Activated B cell treated with CpG ODN at 0.5 μM for 24 hours (primary cell): ENCODE data around the gene ASB11. TPM values are rescaled to one million over a fixed set of nuclear protein-coding genes. Genes with fewer than 3 reads are reported as not detected.

Source experiments
- ATAC-seq: fragments of 200-7000 bp; cut with Tn5 transposase; one replicate; pipeline ENCODE4 v1.10.0; 2021; ENCODE audit warnings: low read depth, mild to moderate bottlenecking, moderate library complexity
- CTCF ChIA-PET: fragments of 350-600 bp; sonication (Branson Sonifier 250); formaldehyde crosslinking; loops from one replicate; lab custom pipeline; 2021; ENCODE audit warnings: antibody characterized with exemption; lab: Charles Lee
- POLR2A ChIA-PET: fragments of 350-600 bp; sonication (Branson Sonifier 250); formaldehyde crosslinking; loops from one replicate; lab custom pipeline; 2021; ENCODE audit warnings: antibody characterized with exemption; lab: Charles Lee
- DNase-seq: peaks from one replicate; pipeline ENCODE4 v3.0.0; 2022
- H3K27ac Mint-ChIP-seq: one replicate; pipeline ENCODE4 v1.8.0; 2020; ENCODE audit warnings: mixed read lengths
- H3K27me3 Mint-ChIP-seq: one replicate; pipeline ENCODE4 v1.8.0; 2021; ENCODE audit warnings: mixed read lengths
- H3K36me3 Mint-ChIP-seq: one replicate; pipeline ENCODE4 v1.8.0; 2021; ENCODE audit warnings: low read depth, mixed read lengths
- H3K4me1 Mint-ChIP-seq: one replicate; pipeline ENCODE4 v1.8.0; 2021; ENCODE audit warnings: mixed read lengths
- H3K4me3 Mint-ChIP-seq: one replicate; pipeline ENCODE4 v1.8.0; 2020; ENCODE audit warnings: mild to moderate bottlenecking, mixed read lengths
- H3K9me3 Mint-ChIP-seq: one replicate; pipeline ENCODE4 v1.8.0; 2020; ENCODE audit warnings: mixed read lengths
- CTCF ChIP-seq: fragments of 200-600 bp; IDR thresholded peaks from one replicate; pipeline ENCODE4 v1.8.0; 2022; ENCODE audit warnings: antibody characterized with exemption, mild to moderate bottlenecking
- intact Hi-C: fragments of 100-400 bp; cut with micrococcal nuclease; formaldehyde crosslinking; loops from one replicate; pipeline ENCODE4 v1.15.1; 2024
- total RNA-seq: library from RNA; stranded (reverse); gene quantifications from 2 replicates; pipeline ENCODE4 v1.2.3, GENCODE V29; 2022

Gene ASB11
- total RNA-seq, 1 donor from 2014 or later = not detected

DNA sequence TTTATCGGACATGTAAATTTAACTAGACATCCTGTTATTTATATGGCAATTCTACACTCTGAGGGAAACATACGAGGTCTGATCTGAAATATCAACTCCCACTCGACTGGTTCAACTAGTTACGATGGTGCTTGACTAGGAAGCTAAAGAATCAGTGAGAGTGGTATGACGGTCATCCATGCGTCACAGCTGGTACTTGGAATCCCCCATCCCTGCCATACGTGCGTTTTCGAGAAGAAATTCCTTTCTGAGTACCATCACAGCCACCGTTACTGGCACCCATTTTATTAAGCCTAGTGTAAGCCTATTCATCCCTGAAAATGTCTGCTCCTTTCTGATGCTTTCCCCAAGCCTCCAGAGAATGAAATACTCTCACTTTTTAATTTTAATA, 20.6 kb upstream of the ASB11 start:
- DNase-seq = peak; percentile 17
- peak; percentile 28 for ATAC-seq
- peak overlapping the region; percentile 91 for H3K27ac Mint-ChIP-seq
- H3K27me3 Mint-ChIP-seq = peaks cover 4% of the 10 kb centered on the region
- peak overlapping the region; percentile 94 for H3K4me3 Mint-ChIP-seq
- peaks cover 14% of the 10 kb centered on the region for H3K36me3 Mint-ChIP-seq
- CTCF ChIA-PET = interaction anchor here (1.0 kb wide), 2 partner anchors 10 to 13 kb away, joined by 3 to 4 read pairs; no protein-coding TSS in a partner anchor
- peaks cover 19% of the 10 kb centered on the region for H3K4me1 Mint-ChIP-seq
- intact Hi-C loops = loop anchor here (5.0 to 10.0 kb wide), 3 partner anchors 781 to 1451 kb away; partner anchors contain the start of genes CTPS2, SYAP1 and TXLNG
- POLR2A ChIA-PET = interaction anchor here (0.9 kb wide), 1 partner anchor 519 kb away, joined by 3 read pairs; the partner anchor contains the start of gene AP1S2
- no peaks in the 10 kb centered on the region for H3K9me3 Mint-ChIP-seq
- TF ChIP-seq CTCF = no peak

DNA sequence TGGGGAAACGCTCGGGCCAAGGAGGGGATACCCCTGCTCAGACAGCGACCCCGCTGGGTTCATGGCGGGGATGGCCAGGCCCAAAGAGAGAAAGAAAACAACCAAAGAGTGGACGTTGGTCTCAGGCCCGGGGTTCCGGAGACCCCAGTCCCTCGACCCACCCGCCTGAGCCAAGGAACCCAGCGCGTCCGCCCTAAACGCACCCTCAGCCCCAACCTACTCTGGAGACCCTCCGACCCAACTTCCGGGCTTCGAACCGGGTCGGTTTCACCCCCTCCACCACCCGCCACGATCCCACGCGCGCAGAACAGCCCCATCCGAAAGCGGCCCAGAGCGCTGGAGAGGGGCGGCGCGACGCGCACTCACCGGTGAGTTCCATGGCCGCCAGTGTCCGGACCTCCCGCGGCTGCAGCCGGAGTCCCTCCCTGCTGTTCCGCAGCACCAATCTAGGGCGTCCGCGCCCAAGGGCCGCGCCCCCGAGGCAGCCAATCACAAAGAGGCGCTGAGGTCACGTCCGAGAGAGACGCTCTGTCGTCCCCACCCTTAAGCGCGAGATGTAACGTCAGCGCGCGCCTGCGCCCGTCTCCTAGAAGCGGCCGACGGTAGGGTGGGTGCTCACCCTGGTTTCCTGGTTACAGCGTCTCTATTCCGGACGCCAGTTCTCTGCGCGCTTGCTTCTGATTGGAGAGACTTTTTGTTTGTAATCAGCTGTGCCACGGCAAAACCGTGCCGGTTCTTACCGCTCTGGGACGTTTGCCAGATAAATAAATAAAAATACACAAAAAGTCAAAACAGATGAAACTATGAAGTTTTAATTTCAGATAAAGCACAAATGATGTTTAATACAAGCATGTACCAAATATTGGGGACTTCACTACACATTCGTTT, 19.9 kb upstream of the ASB11 start, which contains the start of gene PIGA:
PIGA (minus strand) TSS at position 389 of the 888 bp plus-strand sequence. CDS start 3,593 bp downstream, outside the sequence.
- Mint-ChIP-seq H3K4me3 (peak within 1 kb of the TSS; percentile 94), H3K27ac (peak within 1 kb of the TSS; percentile 91), H3K4me1 (peaks cover 19% of the 10 kb centered on the region), H3K9me3 (no peaks in the 10 kb centered on the region), H3K36me3 (peaks cover 14% of the 10 kb centered on the region), H3K27me3 (no peaks in the 10 kb centered on the region)
- POLR2A ChIA-PET = interaction anchor here (0.9 kb wide), 1 partner anchor 520 kb away, joined by 3 read pairs; the partner anchor contains the start of gene AP1S2
- ATAC-seq (peak; percentile 94), DNase-seq (peak; percentile 77)
- no peak for TF ChIP-seq CTCF
- intact Hi-C loops = loop anchor here (1.0 to 10.0 kb wide), 9 partner anchors 340 to 1683 kb away; partner anchors contain the start of genes CA5B, CTPS2, FANCB and MOSPD2
- CTCF ChIA-PET = interaction anchor here (1.0 kb wide), 2 partner anchors 10 to 14 kb away, joined by 3 to 4 read pairs; no protein-coding TSS in a partner anchor

- ATAC-seq (no peak), DNase-seq (no peak)
- H3K27me3 Mint-ChIP-seq = no peaks in the 10 kb centered on the region
- no peak for TF ChIP-seq CTCF
- H3K9me3 Mint-ChIP-seq = no peaks in the 10 kb centered on the region
- ChIA-PET CTCF (no interaction called here), POLR2A (interaction anchor here (0.7 kb wide), 1 partner anchor 456 kb away, joined by 5 read pairs; no protein-coding TSS in a partner anchor)
- H3K4me3 Mint-ChIP-seq = peak overlapping the region; percentile 94
- peaks cover 17% of the 10 kb centered on the region for H3K36me3 Mint-ChIP-seq
- peaks cover 19% of the 10 kb centered on the region for H3K4me1 Mint-ChIP-seq
- peak overlapping the region; percentile 91 for H3K27ac Mint-ChIP-seq
- intact Hi-C loops = loop anchor here (2.0 to 10.0 kb wide), 2 partner anchors 1380 to 1682 kb away; partner anchors contain the start of genes CTPS2, SYAP1 and TCEANC
Measured at GRCh38 chrX:15334561-15334960, 19.1 kb upstream of the ASB11 start.

DNA sequence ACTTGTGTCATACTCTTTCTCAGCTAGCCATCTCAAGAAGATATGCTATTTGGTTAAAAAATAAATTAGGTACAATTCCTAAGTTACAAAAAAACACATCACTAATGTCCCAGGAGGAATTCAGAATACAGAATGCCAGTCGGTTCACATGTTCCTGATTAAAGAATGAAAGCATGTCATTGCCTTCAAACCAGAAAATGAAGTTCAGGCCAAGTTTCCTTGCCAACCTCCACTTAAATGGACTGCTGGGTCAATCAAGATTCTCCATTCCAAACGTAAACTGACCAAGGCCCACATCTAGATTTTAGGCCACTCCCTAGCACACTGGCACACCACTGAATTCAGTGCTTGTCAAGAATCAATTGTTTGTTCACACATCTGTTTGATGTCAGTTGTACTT, 13.4 kb upstream of the ASB11 start:
- Mint-ChIP-seq H3K27ac (no peak overlapping the region), H3K36me3 (peaks cover 37% of the 10 kb centered on the region), H3K9me3 (no peaks in the 10 kb centered on the region), H3K4me1 (peaks cover 2% of the 10 kb centered on the region), H3K27me3 (no peaks in the 10 kb centered on the region), H3K4me3 (no peak overlapping the region)
- no peak for DNase-seq
- intact Hi-C loops = no loop called here
- CTCF ChIA-PET = no interaction called here
- no peak for ATAC-seq
- POLR2A ChIA-PET = interaction anchor here (0.6 kb wide), 1 partner anchor 12 kb away, joined by 3 read pairs; no protein-coding TSS in a partner anchor
- no peak for TF ChIP-seq CTCF

DNA sequence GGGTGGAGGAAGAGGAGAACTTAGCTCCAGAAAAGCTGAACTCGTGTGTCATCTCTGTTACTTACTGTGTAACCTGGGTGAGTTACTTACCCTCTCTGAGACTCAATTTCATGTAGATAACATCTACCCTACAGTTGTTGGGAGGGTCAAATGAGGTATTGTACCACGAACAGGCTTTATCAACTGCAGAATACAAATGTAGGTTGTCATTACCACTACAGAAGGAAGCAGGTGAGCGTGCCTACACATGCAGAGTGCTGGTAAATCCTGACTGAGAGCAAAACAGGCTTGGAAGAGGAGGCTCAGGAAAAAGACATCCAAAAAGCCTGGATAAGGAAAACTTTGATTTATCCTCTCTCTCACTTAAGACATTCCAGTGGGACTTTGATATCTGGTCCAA, 12.7 kb upstream of the ASB11 start:
- H3K36me3 Mint-ChIP-seq = peaks cover 44% of the 10 kb centered on the region
- DNase-seq = no peak
- no peaks in the 10 kb centered on the region for H3K9me3 Mint-ChIP-seq
- H3K4me3 Mint-ChIP-seq = no peak overlapping the region
- H3K27me3 Mint-ChIP-seq = no peaks in the 10 kb centered on the region
- CTCF ChIA-PET = no interaction called here
- no peak for ATAC-seq
- POLR2A ChIA-PET = no interaction called here
- TF ChIP-seq CTCF = no peak
- H3K27ac Mint-ChIP-seq = no peak overlapping the region
- intact Hi-C loops = no loop called here
- H3K4me1 Mint-ChIP-seq = peaks cover 2% of the 10 kb centered on the region
